ENCODE data around the gene GBP4.

DNA sequence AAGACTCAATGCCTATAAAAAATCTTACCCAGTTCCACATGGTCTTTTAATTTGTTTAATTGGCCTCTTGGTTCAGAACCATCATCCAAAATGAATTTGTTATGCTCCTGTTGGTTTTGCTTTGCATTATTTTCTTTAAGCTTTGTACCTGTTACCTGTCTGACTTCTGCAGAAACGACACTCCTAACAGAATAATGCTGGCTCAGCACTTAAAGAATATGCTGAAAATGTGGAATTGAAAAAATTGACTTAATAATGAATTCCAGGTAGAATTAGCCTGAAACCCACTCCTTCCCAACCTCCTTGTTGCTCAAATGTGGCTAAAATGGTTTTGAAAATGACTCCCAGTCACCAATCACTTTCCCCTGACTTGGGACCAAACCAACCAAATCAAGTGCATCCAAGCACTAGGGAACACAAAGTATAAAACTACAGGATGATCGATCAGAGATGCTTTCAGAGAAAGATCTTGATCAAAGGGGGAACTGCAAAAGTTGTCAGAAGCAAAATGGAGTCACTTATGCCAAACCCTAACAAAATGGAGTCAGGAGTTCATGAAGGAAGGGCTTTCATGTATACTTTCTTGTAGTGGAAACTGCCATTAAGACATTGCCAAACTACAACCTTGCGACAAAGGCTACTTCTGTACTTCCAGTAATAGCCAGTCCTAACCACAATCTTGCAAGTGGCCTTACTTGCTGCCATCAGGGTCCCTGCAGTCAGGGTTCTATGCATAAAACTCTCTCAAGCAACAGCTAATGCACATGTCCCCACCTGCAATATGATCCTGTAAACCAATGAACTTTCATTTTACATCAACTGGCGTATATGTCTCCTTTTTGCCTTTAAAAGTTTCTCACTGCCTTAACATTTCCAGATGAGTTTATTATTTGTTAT lies 28.3 kb downstream of the GBP4 start:
- TF ChIP-seq, protein P1, sequence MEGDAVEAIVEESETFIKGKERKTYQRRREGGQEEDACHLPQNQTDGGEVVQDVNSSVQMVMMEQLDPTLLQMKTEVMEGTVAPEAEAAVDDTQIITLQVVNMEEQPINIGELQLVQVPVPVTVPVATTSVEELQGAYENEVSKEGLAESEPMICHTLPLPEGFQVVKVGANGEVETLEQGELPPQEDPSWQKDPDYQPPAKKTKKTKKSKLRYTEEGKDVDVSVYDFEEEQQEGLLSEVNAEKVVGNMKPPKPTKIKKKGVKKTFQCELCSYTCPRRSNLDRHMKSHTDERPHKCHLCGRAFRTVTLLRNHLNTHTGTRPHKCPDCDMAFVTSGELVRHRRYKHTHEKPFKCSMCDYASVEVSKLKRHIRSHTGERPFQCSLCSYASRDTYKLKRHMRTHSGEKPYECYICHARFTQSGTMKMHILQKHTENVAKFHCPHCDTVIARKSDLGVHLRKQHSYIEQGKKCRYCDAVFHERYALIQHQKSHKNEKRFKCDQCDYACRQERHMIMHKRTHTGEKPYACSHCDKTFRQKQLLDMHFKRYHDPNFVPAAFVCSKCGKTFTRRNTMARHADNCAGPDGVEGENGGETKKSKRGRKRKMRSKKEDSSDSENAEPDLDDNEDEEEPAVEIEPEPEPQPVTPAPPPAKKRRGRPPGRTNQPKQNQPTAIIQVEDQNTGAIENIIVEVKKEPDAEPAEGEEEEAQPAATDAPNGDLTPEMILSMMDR (IDR thresholded peaks at IDR 0.05; ENCODE audit: low read depth, low read length) = no peak
- TF ChIP-seq EZH2phosphoT487 (IDR thresholded peaks at IDR 0.05; ENCODE audit: low read depth) = no peak

Data from OCI-LY3 (cell line).